Spleen (tissue), 7 donors: ENCODE results near the gene MAEA.

Source experiments
- POLR2A ChIP-seq, 3 donors: fragments of 450-650 bp; IDR thresholded peaks; one replicate each; pipeline ENCODE4 v1.5.1; 2017; ENCODE audit warnings: antibody characterized with exemption in 3 of 3, mild to moderate bottlenecking in 1 of 3
- POLR2AphosphoS5 ChIP-seq, 3 donors: sonication (generic); formaldehyde crosslinking; IDR thresholded peaks; one replicate each; pipeline ENCODE4 v1.5.1; 2017; ENCODE audit warnings: antibody characterized with exemption in 3 of 3
- TF ChIP-seq, protein P1 (sequence below), 11 experiments: fragments of 200-600 bp in 7 of 11; fragments of 450-650 bp in 4 of 11; sonication (generic) in 4 of 11; IDR thresholded peaks in 8 of 11; conservative IDR thresholded peaks in 3 of 11; 1 replicate in 7 of 11; 2 replicates in 4 of 11; pipeline versions ENCODE4 v1.4.0 to v1.8.0; 2016 to 2021; ENCODE audit warnings: antibody characterized with exemption in 11 of 11, inconsistent platforms in 4 of 11, mild to moderate bottlenecking in 1 of 11
- donor health status: DM: no; HTN: no; CAD: no; lungs with moderate emphysema.
- donor health status: DM: no; HTN: no; CAD: no.
- donor health status: DM: no; HTN: no; CAD: no.

DNA sequence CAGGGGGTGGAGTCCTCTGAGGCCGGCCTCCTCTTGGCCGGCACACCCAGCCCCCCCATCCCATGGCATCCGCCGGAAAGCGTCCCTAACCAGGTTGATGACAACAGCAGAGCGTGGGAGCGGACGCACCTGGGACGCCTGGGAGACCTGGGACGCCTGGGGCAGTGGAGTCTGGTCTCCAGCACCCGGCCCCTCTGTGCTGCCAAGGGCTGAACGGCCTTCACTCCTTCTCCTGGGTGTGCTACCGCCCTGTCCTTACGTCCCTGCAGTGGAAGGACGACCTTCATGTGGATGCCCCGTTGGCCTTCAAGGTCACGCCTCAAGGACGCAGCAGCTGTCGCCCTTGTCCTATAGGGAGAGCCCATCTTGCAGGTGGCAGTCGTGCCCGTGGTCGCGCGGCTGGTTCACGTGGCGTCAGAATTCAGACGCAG is 89.7 kb downstream of the MAEA start:
- TF ChIP-seq, protein P1, sequence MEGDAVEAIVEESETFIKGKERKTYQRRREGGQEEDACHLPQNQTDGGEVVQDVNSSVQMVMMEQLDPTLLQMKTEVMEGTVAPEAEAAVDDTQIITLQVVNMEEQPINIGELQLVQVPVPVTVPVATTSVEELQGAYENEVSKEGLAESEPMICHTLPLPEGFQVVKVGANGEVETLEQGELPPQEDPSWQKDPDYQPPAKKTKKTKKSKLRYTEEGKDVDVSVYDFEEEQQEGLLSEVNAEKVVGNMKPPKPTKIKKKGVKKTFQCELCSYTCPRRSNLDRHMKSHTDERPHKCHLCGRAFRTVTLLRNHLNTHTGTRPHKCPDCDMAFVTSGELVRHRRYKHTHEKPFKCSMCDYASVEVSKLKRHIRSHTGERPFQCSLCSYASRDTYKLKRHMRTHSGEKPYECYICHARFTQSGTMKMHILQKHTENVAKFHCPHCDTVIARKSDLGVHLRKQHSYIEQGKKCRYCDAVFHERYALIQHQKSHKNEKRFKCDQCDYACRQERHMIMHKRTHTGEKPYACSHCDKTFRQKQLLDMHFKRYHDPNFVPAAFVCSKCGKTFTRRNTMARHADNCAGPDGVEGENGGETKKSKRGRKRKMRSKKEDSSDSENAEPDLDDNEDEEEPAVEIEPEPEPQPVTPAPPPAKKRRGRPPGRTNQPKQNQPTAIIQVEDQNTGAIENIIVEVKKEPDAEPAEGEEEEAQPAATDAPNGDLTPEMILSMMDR (IDR thresholded peaks at IDR 0.05 in 8 of 11, conservative IDR thresholded peaks at IDR 0.05 in 3 of 11), result no peak
- TF ChIP-seq POLR2AphosphoS5 (IDR thresholded peaks at IDR 0.05), result no peak
- TF ChIP-seq POLR2A (IDR thresholded peaks at IDR 0.05), result no peak
